Chondrocyte (in vitro differentiated cells): Measurements from ENCODE around the gene KCND3. TPM values are rescaled to one million over a fixed set of nuclear protein-coding genes. Genes with fewer than 3 reads are reported as not detected.

Source experiments
- DNase-seq: peaks from one replicate; pipeline ENCODE4 v3.0.0; 2021; ENCODE audit warnings: mixed read lengths, low spot score
- H3K27ac Mint-ChIP-seq: one replicate; pipeline ENCODE4 v1.8.0; 2021; ENCODE audit warnings: mild to moderate bottlenecking, moderate library complexity, mixed read lengths; ENCODE audit not compliant: unreplicated experiment
- H3K27me3 Mint-ChIP-seq: 2 replicates; pipeline ENCODE4 v1.8.0; 2021; ENCODE audit warnings: low read depth, mixed read lengths
- H3K36me3 Mint-ChIP-seq: 2 replicates; pipeline ENCODE4 v1.8.0; 2021; ENCODE audit warnings: low read depth, mixed read lengths
- H3K4me1 Mint-ChIP-seq: 2 replicates; pipeline ENCODE4 v1.8.0; 2021; ENCODE audit warnings: low read depth, mild to moderate bottlenecking, mixed read lengths
- H3K4me3 Mint-ChIP-seq: one replicate; pipeline ENCODE4 v1.8.0; 2021; ENCODE audit warnings: mild to moderate bottlenecking, moderate library complexity, mixed read lengths; ENCODE audit not compliant: unreplicated experiment
- H3K9me3 Mint-ChIP-seq: 2 replicates; pipeline ENCODE4 v1.8.0; 2021; ENCODE audit warnings: low read depth, mixed read lengths
- total RNA-seq: library from RNA; stranded (reverse); gene quantifications from 3 replicates; pipeline ENCODE4 v1.2.1, GENCODE V29; 2021
- TF ChIP-seq, protein P1 (sequence below): fragments of 200-600 bp; sonication (generic); IDR thresholded peaks from 2 replicates; pipeline ENCODE4 v1.5.0; 2021; ENCODE audit warnings: antibody characterized with exemption, mild to moderate bottlenecking, moderate library complexity

The KCND3 gene
- total RNA-seq, 1 donor from 2014 or later, result 0.99 TPM

DNA sequence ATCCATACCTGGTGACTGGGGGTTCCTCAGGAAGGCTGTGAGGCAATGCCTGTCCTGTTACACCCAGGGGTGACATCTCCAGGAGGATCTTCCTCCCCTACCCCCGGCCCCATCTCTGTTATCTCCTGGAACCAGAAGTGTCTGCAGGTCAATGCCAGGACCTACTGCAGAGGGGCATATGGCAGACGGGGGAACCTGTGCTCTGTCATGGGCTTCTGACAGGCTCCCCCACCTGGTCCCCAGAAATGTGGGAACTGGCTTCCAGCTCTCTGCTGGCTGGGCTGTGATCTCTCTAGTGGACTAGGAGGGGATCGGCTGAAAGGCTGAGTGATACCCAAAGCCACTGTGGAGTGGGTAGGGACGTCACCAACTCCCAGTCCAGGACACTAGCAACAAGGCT is 21.0 kb downstream of the KCND3 start:
- H3K4me3 Mint-ChIP-seq, result no peak overlapping the region
- no peak for DNase-seq
- H3K36me3 Mint-ChIP-seq, result no peaks in the 10 kb centered on the region
- TF ChIP-seq, protein P1, sequence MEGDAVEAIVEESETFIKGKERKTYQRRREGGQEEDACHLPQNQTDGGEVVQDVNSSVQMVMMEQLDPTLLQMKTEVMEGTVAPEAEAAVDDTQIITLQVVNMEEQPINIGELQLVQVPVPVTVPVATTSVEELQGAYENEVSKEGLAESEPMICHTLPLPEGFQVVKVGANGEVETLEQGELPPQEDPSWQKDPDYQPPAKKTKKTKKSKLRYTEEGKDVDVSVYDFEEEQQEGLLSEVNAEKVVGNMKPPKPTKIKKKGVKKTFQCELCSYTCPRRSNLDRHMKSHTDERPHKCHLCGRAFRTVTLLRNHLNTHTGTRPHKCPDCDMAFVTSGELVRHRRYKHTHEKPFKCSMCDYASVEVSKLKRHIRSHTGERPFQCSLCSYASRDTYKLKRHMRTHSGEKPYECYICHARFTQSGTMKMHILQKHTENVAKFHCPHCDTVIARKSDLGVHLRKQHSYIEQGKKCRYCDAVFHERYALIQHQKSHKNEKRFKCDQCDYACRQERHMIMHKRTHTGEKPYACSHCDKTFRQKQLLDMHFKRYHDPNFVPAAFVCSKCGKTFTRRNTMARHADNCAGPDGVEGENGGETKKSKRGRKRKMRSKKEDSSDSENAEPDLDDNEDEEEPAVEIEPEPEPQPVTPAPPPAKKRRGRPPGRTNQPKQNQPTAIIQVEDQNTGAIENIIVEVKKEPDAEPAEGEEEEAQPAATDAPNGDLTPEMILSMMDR, result no peak
- no peak overlapping the region for H3K27ac Mint-ChIP-seq
- H3K9me3 Mint-ChIP-seq, result no peaks in the 10 kb centered on the region
- no peaks in the 10 kb centered on the region for H3K4me1 Mint-ChIP-seq
- peaks cover 25% of the 10 kb centered on the region for H3K27me3 Mint-ChIP-seq

DNA sequence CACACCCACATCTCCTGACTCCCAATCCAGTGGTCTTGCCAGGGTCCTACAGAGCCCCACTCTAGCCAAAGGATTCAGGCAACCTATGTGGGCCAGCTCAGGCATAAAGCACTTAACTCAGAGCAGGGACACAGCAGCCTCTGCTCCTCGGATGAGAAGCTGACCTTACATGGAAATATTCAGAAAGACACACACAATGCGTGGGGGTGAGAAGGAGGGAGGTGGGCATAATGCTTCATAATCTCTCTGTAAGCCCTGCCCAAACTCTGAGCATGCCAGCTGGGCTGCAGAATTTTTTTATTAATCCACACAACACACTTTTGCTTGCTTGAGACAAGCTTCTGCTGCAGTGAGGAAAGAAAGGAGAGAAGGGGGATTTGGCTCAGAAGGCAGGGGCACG is 21.6 kb downstream of the KCND3 start:
- H3K4me3 Mint-ChIP-seq, result no peak overlapping the region
- H3K9me3 Mint-ChIP-seq, result no peaks in the 10 kb centered on the region
- no peaks in the 10 kb centered on the region for H3K36me3 Mint-ChIP-seq
- TF ChIP-seq, protein P1, result no peak
- DNase-seq, result no peak
- H3K27me3 Mint-ChIP-seq, result peaks cover 25% of the 10 kb centered on the region
- no peak overlapping the region for H3K27ac Mint-ChIP-seq
- H3K4me1 Mint-ChIP-seq, result no peaks in the 10 kb centered on the region

DNA sequence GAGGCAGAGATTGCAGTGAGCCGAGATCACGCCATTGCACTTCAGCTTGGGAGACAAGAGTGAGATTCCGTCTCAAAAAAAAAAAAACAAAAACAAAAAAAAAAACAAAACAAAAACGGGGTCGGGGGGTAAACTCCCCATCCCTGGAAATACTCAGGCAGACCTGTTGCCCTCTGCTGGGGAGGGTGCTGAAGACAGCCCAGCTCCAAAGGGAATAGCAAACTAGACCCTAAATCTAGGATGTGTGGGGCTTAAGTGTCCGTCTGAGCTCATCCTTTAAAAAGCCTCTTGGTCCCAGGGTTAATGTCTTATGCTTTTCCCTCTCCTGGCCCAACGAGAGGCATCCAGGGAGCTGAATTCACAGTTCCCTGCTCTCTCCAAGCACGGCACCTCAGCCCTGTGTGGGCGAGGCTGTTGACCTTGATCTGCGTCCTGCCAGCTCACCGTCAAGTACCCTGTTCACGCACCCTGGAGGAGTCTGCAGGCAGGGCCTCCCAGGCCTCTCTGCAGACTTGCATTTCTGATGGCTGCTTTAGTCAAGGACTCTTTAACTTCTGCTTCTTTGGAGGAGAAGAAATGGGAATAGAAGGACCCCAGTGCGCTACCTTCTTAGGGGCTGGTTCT is 22.3 kb downstream of the KCND3 start:
- no peak for DNase-seq
- Mint-ChIP-seq H3K27ac (no peak overlapping the region), H3K27me3 (peaks cover 22% of the 10 kb centered on the region), H3K36me3 (no peaks in the 10 kb centered on the region), H3K9me3 (no peaks in the 10 kb centered on the region), H3K4me3 (no peak overlapping the region), H3K4me1 (no peaks in the 10 kb centered on the region)
- TF ChIP-seq, protein P1, result no peak

DNA sequence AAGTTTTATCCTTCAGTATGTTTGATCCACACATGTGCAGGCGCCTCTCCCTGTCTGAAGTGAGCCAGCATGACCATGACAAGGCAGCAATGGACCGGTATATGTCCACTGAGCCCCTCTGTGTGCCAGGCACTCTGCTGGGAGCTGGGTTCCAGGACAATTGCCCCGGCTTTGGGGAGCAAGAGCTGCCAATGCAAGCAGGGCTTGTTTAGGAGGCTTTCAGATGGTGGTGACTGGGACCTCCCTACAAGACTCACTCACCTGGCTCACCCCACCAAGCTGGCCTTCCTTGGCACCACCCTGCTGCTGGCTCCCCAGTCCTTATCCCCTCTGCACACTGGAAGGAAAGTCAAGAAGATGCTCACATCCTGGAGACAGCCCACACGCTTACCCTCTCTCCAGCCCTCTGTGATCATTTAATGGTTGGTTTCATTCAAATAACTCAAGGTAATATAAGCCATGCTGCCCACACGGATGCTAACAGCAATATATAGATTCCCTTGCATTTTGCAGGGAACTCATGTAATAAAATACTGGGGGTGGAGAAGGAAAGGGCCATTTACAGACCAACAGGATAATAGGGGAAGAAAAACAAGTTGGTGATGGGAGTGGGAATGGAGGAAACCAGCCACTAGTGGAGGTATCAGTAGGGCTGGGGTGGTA is 23.6 kb downstream of the KCND3 start:
- Mint-ChIP-seq H3K27ac (no peak overlapping the region), H3K4me3 (no peak overlapping the region), H3K9me3 (no peaks in the 10 kb centered on the region), H3K36me3 (no peaks in the 10 kb centered on the region), H3K27me3 (peaks cover 17% of the 10 kb centered on the region), H3K4me1 (no peaks in the 10 kb centered on the region)
- TF ChIP-seq, protein P1, result no peak
- DNase-seq, result no peak

DNA sequence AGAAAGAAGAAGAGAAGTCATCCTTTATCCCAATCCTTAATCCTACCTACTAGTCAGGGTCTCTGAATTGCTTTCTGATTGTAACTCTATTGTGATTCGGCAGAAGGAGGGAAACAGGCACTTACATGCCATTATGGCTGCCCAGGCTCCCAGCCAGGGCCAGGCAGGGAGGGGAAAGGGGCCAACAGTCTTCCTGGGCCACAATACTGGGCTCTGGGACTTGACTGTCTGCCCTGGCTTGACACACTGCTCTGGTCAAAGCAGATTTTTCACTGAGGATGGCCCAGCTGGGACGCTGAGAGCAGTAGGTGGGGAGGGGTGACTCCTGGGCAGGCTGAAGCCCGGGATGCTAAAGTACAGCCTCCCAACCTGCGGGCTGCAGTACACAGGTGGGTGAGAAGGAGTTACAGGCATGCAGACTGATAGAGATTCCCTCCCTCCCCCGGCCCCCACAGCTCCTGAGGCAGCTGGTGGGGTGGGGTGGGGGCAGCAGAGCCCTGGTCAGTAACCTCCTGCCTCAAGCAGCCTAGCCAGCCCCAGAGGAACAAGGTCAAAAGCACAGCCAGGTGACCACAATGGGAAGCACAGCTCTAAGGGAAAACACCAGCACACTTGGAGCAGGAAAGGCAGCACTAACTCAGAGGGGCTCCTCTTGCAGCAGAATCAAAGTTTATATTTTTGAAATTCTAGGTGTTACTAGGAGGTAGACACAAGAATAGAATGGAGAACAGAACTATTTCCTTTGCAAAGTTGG is 25.3 kb downstream of the KCND3 start:
- H3K36me3 Mint-ChIP-seq, result no peaks in the 10 kb centered on the region

More for the DNA sequence above, 25.3 kb downstream of the KCND3 start:
- TF ChIP-seq, protein P1, result no peak
- no peak for DNase-seq
- no peak overlapping the region for H3K27ac Mint-ChIP-seq
- H3K4me3 Mint-ChIP-seq, result no peak overlapping the region
- H3K27me3 Mint-ChIP-seq, result peaks cover 9% of the 10 kb centered on the region
- no peaks in the 10 kb centered on the region for H3K4me1 Mint-ChIP-seq
- H3K9me3 Mint-ChIP-seq, result no peaks in the 10 kb centered on the region
